Inflammatory macrophage treated with lipopolysaccharide for 1 hour (primary cell): ENCODE results near the gene DIP2C.
"Not testable (repeated sequence)": the region's sequence is repeated elsewhere in the genome, so short reads cannot be mapped to it uniquely, and the experiment has no call there.

Experiments
- DNase-seq, 2 donors: peaks; one replicate each; pipeline ENCODE4 v3.0.0-alpha.2; 2020 to 2022

Gene DIP2C

GRCh38 chr10:607545-608185 is 81.8 kb downstream of the DIP2C start:
- DNase-seq: no peak

GRCh38 chr10:606762-607544 is 82.5 kb downstream of the DIP2C start:
- DNase-seq: no peak

GRCh38 chr10:605632-606325 is 83.7 kb downstream of the DIP2C start:
- DNase-seq: peak in 1 of 2 donors; percentile 9

DNA sequence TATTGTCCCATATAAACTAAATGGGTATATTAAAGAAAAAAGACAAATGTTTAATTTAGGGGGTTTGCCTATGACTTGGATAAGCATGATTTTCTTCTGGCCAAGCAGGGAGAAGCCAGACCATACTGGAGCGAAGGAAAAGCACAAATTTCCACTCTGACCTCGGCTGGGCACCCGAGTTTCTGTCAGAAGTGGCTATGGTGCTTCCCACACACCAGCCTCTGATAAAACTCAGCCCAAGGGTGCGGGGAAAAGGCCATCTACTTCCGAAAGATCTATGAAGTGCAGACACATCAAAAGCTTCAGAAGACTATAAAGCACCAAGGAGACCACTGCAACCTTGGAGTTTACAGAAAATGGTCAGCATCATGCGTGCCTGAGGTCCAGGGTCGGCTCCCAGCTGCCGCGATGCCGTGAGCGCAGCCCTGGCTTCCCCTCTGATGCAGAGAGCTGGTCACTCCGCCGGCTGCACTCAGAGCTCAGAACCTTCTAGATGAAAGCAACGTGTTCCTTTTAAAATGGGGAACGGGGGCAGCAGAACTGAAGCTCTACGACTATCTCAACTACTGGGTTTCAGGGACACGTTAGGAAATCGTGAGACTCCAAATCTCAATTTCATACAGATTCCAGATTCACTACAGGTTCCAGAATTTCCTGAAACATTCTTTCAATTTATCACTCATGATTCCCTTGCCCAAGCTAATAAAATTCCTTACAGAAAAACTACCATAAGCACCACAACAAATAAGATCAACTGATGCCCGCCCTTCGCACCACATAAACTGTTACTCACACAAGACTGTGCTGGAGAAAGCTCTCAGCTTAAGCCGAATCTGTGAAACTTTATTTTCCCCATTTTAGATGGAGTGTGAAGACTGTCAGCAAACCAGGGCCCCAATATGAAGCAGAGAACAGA is 84.5 kb downstream of the DIP2C start:
- no peak for DNase-seq

GRCh38 chr10:603745-604144 is 85.7 kb downstream of the DIP2C start:
- DNase-seq: no peak

- no peak for DNase-seq
Measured at GRCh38 chr10:602391-603005, 87.0 kb downstream of the DIP2C start.

GRCh38 chr10:601660-601963 is 87.9 kb downstream of the DIP2C start:
- no peak for DNase-seq

DNA sequence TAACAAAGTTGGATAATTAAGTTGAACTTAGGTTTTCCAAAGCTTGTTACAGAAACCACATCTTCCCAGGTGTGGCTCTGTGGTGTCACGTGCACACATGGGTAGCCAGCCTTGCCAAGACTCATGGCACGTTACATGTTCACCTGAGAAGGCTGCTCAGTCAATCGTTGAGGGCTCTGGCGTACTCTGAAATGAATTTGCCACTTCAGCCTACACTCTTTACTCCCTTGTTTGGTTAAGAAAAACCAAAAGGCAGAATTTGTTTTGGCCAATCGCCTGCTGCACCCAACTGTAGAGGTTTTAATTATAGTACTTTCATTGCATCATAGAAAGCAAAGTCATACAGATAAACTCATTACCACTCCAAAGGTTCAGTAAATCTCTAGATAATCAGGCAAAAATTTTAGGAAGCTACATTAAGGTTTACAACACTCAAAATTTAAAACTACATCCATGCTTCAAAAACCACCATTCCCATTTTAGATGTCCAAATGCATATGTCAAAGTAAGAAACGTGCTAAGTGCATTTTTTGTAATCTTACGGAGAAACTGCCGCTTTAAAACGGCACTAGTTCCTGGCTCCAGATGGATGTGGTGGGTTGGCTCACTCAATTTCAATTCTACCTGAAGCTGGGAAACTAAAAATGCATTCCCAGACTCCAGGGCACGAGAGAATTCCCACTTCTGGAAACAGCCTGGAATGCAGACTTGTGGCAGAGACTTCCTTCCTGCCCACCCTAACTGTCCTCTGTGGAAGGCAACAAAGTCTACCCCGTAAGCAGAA is 88.4 kb downstream of the DIP2C start:
- DNase-seq: no peak

DNA sequence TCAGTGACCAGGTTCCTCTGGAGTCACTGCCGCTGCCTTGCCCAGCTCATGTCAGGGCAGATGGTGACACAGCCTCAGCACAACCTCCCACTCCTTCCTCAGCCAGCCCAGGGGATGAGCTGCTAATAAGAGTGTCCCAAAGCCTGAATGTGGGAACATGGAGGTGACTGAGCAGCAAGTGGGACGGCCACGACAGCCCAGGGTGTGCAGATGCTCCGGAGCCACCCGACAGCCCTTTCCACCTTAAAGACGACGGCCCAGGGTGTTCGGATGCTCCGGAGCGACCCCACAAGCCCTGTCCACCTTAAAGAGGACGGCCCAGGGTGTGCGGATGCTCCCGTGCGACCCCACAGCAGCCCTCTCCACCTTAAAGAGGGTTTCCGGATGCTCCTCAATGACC is 89.2 kb downstream of the DIP2C start:
- DNase-seq: peak; percentile 4 to 56

DNA sequence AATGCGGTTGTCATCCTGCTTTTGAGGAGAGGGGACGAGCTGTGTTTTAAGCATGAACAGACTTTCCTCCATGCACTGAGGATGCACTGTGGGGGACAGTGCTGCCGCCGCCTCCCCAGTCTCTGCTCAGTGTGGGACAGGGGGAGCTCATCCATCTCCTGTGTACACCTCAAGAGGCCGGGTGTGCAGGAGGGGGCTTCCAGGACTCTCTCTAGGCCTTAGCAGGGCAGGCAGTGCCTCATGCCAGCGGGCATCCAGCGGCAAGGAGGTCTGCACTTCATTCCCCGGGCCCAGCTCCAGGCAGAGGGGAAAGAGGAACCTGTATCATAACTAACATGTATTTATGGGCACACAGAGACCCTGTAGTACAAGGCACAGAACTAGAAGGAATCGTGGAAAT is 89.7 kb downstream of the DIP2C start:
- no peak for DNase-seq

DNA sequence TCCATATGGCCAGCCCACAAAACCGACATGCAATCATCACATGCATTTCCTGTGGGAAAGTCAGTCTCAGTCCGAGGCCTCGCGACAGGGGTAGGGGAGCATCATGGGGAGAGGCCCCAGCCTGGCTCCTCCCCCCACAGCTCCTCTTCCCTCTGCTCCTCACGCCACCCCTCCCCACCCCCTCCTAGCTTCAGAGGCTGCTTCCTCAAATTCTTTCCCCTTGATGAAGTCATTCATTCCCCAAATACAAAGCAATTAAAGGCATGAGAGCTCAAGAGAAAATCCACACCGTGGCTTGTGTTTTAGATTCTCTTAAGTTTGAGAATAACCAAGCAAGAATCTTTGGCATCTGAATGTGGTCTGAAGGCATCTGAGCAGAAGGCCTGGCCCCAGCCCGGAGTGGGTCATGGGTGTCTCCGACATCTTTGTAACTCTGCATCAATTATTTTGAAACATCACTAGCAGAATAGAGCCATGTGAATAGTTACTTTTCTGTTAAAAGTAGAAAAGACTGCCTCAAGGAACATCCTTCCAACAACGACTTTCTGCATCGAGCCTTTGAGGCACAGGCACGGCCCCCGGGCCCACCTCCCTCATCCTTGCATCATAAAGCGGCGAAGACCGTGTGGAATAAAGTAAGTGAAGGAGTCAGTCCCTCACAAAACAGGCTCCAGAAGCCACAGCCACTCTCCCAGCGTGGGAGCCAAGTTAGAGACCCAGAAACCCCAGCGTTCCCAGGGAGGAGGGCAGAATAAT is 90.9 kb downstream of the DIP2C start:
- peak; percentile 9 to 53 for DNase-seq

- DNase-seq: no peak
Measured at GRCh38 chr10:597976-598375, 91.5 kb downstream of the DIP2C start.

DNA sequence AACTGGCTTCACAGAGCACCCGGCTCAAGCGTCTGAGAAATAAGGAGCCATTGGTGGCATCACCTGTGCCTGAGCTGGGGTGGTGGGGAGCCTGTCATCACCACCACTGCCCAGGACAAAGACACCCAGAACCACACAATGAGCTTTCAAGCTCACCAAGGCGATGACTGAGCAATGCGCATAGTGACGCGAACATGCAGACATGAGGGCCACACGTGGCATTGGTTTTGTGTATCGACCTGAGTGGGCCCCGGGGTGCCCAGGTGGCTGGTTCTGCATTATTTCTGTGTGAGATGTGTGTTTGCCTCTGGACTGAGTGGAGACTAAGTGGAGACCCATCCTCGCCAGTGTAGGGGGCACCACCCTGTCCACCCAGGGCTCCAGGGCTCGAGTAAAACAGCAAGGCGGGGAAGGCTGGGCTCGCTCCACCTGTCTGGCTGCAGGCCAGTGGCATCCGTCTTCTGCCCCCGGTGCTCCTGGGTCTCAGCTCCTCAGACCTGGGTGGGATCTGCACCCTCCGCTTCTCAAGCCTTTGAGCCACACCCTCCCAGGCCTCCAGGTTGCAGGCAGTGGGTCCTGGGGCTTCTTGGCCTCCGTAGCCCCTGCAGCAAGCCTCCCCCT is 92.6 kb downstream of the DIP2C start:
- DNase-seq: no peak

DNA sequence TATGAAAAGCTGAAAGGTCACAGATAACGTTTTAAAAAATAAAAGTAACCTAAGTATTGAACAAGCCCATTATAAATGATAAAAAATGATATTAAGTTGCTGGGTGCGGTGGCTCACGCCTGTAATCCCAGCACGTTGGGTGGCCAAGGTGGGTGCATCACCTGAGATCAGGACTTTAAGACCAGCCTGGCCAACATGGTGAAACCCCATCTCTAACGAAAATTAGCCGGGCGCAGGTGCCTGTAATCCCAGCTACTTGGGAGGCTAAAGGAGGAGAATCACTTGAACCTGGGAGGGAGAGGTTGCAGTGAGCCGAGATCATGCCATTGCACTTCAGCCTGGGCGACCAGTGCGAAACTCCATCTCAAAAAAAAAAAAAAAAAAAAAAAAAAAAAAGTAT is 93.3 kb downstream of the DIP2C start:
- DNase-seq: not testable (repeated sequence)

DNA sequence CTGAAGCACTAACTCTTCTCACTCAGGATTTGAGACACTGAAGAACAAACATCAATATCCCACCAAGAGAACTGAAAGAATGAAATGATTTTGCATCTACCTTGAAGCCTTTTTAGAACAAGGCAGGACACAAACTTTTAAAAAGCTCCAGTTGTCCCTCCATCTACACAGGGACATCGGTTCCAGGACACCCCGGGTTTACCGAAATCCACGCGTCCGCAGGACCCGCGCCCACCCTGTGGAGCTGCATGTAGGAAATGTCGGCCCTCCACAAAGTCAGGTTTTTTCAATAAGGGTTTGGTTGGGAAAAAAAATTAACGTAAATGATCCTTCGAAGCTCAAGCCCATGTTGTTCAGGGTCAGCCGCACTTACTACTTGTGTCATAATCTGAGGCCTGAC is 94.0 kb downstream of the DIP2C start:
- no peak for DNase-seq

DNA sequence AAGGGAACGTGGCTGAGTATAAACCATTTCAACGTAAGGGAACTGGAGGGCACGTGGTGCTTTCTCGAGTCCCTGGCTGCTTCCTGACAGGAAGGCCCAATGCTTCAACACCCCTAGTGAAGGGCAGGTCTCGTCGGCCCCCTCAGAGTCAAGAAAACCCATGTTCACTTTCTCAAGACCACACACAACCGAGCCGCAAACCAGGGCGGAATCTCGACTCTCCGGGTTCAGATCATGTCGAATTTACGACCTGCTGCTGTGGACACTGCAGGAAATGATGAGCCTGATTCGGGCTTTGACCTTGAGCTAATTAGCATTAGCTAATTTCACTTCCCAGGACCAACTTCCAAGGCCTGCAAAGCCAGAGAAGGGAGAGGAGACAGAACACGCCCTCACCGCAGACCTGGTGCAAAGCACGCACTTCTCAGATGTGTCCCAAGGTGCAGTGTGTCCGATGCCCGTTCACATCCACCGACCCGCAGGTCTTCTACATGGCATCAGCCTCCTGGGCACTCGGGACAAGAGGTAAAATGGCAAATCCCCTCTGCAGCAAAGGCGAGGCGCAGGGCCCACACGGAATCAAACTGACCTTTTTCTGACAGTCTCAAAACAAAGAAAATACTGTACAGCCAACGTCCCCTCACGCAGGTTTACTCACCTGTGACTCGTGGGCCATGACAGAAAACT is 94.7 kb downstream of the DIP2C start:
- DNase-seq: no peak

GRCh38 chr10:593901-594457 is 95.5 kb downstream of the DIP2C start:
- DNase-seq: no peak

DNA sequence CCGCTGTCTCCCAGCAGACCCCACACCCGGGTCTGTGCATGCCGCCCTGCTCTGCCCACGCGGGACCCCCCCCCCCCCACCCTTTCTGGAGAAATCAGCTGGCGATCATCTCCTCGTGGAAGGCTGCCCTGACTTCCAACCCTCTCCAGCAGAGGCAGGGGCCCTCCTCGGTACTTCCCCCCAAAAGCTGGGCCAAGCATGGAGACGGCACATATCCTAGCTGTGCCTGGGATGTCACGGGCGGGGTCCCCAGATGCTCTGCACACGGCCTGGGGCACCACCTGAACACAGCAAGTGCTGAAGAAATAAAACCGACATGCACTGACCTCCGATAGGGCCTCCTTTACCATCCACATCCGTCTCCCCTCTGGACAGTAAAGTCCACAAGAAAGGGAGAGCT is 96.0 kb downstream of the DIP2C start:
- no peak for DNase-seq

DNA sequence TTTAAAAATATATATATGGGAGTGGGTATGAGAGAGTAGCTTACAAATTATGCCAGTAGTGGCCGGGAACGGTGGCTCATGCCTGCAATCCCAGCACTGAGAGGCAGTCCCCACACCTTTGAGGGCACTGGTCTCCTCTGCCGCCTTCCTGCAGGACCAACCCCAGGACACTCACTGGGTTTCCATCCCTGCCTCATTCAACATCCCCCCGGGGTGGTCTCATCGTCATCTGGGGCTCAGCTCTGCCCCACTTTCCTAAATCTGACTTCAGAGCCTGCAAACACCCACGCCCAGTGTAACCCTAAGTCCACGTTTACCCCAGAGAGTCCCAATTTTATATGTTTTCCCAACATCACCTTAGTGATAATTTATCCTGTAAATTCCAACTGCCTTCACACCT is 96.5 kb downstream of the DIP2C start:
- no peak for DNase-seq

DNA sequence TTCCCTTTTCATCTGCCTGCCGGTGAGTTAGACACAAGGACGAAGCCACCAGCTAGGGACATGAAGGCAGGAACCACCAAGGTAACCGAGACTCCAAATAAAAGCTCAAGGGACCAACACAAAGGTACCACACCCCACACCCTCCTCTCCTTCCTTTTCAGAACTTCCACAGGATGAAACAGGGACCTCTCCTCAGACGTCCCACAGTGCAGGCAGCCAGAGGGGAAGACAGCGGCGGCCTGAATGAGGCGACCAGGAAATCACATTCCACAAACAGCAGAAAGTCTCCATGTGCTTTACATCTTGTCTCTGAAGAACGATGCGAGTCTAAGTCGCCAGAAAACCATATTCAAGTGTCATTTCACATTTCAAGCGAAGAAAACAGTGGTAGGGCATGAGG is 97.8 kb downstream of the DIP2C start:
- no peak for DNase-seq
